ENCODE measurements around the gene CCDC43.

- TF ChIP-seq CTCF (IDR thresholded peaks at IDR 0.05) = no peak
- no peak for TF ChIP-seq POLR2A (IDR thresholded peaks at IDR 0.05)
These were observed 46.7 kb downstream of the CCDC43 start for GRCh38 chr17:44642834-44643233.
